Activated CD8-positive, alpha-beta memory T cell treated with anti-CD3 and anti-CD28 coated beads, Interleukin-2, amount 50 U/mL, for 24 hours (primary cell): ENCODE measurements around the gene NFASC.

Experiments used
- DNase-seq: peaks from one replicate; pipeline ENCODE4 v3.0.0-alpha.2; 2020; ENCODE audit errors: extremely low read depth

Gene NFASC

GRCh38 chr1:204928671-204929486, 58.2 kb downstream of the NFASC start:
- no peak for DNase-seq

GRCh38 chr1:204929487-204930154, 59.0 kb downstream of the NFASC start:
- DNase-seq: no peak

GRCh38 chr1:204930155-204930523, 59.5 kb downstream of the NFASC start:
- no peak for DNase-seq

- no peak for DNase-seq
Measured at GRCh38 chr1:204931313-204931712, 60.7 kb downstream of the NFASC start.

- DNase-seq: no peak
Measured at GRCh38 chr1:204931768-204932572, 61.3 kb downstream of the NFASC start.

- DNase-seq: no peak
Measured at GRCh38 chr1:204932573-204932909, 61.9 kb downstream of the NFASC start.

- DNase-seq: no peak
Measured at GRCh38 chr1:204935155-204935554, 64.5 kb downstream of the NFASC start.

- DNase-seq: no peak
Measured at GRCh38 chr1:204936765-204937164, 66.1 kb downstream of the NFASC start.

GRCh38 chr1:204937901-204938300, 67.2 kb downstream of the NFASC start:
- DNase-seq: no peak

- DNase-seq: no peak
Measured at GRCh38 chr1:204940591-204940990, 69.9 kb downstream of the NFASC start.

- no peak for DNase-seq
Measured at GRCh38 chr1:204941421-204942338, 71.0 kb downstream of the NFASC start.

- DNase-seq: no peak
Measured at GRCh38 chr1:204943495-204943894, 72.8 kb downstream of the NFASC start.

GRCh38 chr1:204944662-204945061, 74.0 kb downstream of the NFASC start:
- no peak for DNase-seq

GRCh38 chr1:204945565-204945977, 74.9 kb downstream of the NFASC start:
- DNase-seq: no peak

GRCh38 chr1:204946640-204947039, 76.0 kb downstream of the NFASC start:
- no peak for DNase-seq

GRCh38 chr1:204947338-204947737, 76.7 kb downstream of the NFASC start:
- DNase-seq: no peak

GRCh38 chr1:204947747-204948146, 77.1 kb downstream of the NFASC start:
- no peak for DNase-seq

- DNase-seq: no peak
Measured at GRCh38 chr1:204950353-204951001, 79.8 kb downstream of the NFASC start.

- no peak for DNase-seq
Measured at GRCh38 chr1:204958317-204959307, 88.0 kb downstream of the NFASC start.

- DNase-seq: no peak
Measured at GRCh38 chr1:204959374-204959773, 88.7 kb downstream of the NFASC start.
